HL-60/S4 treated with retinoic acid at 250 ng/mL for 4 days and 3 days (cell line): ENCODE data around the gene BCAS3.
"Not testable (repeated sequence)": the region's sequence is repeated elsewhere in the genome, so short reads cannot be mapped to it uniquely, and the experiment has no call there.

Experiments used
- in situ Hi-C: fragments of 300-500 bp; cut with MboI; formaldehyde crosslinking; loops from 2 replicates; pipeline ENCODE4 v1.7.0; 2022; ENCODE audit warnings: low sequenced_read_pairs

The BCAS3 gene

GRCh38 chr17:60668741-60669140 lies 8.9 kb upstream of the BCAS3 start:
- in situ Hi-C loops: not testable (repeated sequence)

GRCh38 chr17:60671482-60671881 lies 6.2 kb upstream of the BCAS3 start:
- in situ Hi-C loops: no loop called here

- in situ Hi-C loops: not testable (repeated sequence)
Observed at GRCh38 chr17:60674637-60675036, 3.0 kb upstream of the BCAS3 start.

GRCh38 chr17:60675997-60676396 lies 1.7 kb upstream of the BCAS3 start:
- in situ Hi-C loops: no loop called here

- in situ Hi-C loops: no loop called here
Observed at GRCh38 chr17:60676758-60677307, 818 bp upstream of the BCAS3 start.

- in situ Hi-C loops: no loop called here
Observed at GRCh38 chr17:60678118-60678444, 430 bp downstream of the BCAS3 start.

GRCh38 chr17:60679287-60679686 lies 1.6 kb downstream of the BCAS3 start:
- in situ Hi-C loops: no loop called here

GRCh38 chr17:60680754-60681153 lies 3.1 kb downstream of the BCAS3 start:
- in situ Hi-C loops: no loop called here

GRCh38 chr17:60685437-60685836 lies 7.8 kb downstream of the BCAS3 start:
- in situ Hi-C loops: no loop called here

- in situ Hi-C loops: no loop called here
Observed at GRCh38 chr17:60695960-60696359, 18.3 kb downstream of the BCAS3 start.

GRCh38 chr17:60699090-60699489 lies 21.4 kb downstream of the BCAS3 start:
- in situ Hi-C loops: no loop called here

GRCh38 chr17:60704170-60704569 lies 26.5 kb downstream of the BCAS3 start:
- in situ Hi-C loops: loop anchor here (25.0 kb wide), 2 partner anchors 858 to 1133 kb away; no protein-coding TSS in a partner anchor

GRCh38 chr17:60712675-60713074 lies 35.0 kb downstream of the BCAS3 start:
- in situ Hi-C loops: loop anchor here (25.0 kb wide), 2 partner anchors 850 to 1125 kb away; no protein-coding TSS in a partner anchor

GRCh38 chr17:60713608-60714007 lies 36.0 kb downstream of the BCAS3 start:
- in situ Hi-C loops: loop anchor here (25.0 kb wide), 2 partner anchors 849 to 1124 kb away; no protein-coding TSS in a partner anchor

- in situ Hi-C loops: loop anchor here (25.0 kb wide), 2 partner anchors 846 to 1121 kb away; no protein-coding TSS in a partner anchor
Observed at GRCh38 chr17:60716766-60717165, 39.1 kb downstream of the BCAS3 start.

- in situ Hi-C loops: loop anchor here (25.0 kb wide), 2 partner anchors 844 to 1119 kb away; no protein-coding TSS in a partner anchor
Observed at GRCh38 chr17:60717814-60718213, 40.2 kb downstream of the BCAS3 start.

- in situ Hi-C loops: loop anchor here (25.0 kb wide), 2 partner anchors 841 to 1116 kb away; no protein-coding TSS in a partner anchor
Observed at GRCh38 chr17:60720763-60721531, 43.3 kb downstream of the BCAS3 start.

- in situ Hi-C loops: loop anchor here (25.0 kb wide), 2 partner anchors 838 to 1113 kb away; no protein-coding TSS in a partner anchor
Observed at GRCh38 chr17:60724647-60725046, 47.0 kb downstream of the BCAS3 start.

- in situ Hi-C loops: no loop called here
Observed at GRCh38 chr17:60729854-60730253, 52.2 kb downstream of the BCAS3 start.

GRCh38 chr17:60730273-60730672 lies 52.6 kb downstream of the BCAS3 start:
- in situ Hi-C loops: no loop called here

- in situ Hi-C loops: no loop called here
Observed at GRCh38 chr17:60738287-60738686, 60.6 kb downstream of the BCAS3 start.

GRCh38 chr17:60740584-60740983 lies 62.9 kb downstream of the BCAS3 start:
- in situ Hi-C loops: no loop called here
